Nephron (organoid): ENCODE results near the gene TNFAIP3.

ENCODE experiments used
- H3K27ac Mint-ChIP-seq, 3 experiments: 2 replicates each; pipeline ENCODE4 v1.8.0; 2020; ENCODE audit warnings: mixed read lengths in 3 of 3, mild to moderate bottlenecking in 2 of 3, moderate library complexity in 1 of 3
- H3K27me3 Mint-ChIP-seq: 2 replicates; pipeline ENCODE4 v1.8.0; 2021; ENCODE audit warnings: low read depth, mild to moderate bottlenecking, moderate library complexity, mixed read lengths
- H3K36me3 Mint-ChIP-seq: 2 replicates; pipeline ENCODE4 v1.8.0; 2020; ENCODE audit warnings: low read depth, mixed read lengths
- H3K4me1 Mint-ChIP-seq: 2 replicates; pipeline ENCODE4 v1.8.0; 2020; ENCODE audit warnings: mixed read lengths
- H3K4me3 Mint-ChIP-seq, 3 experiments: 2 replicates each; pipeline ENCODE4 v1.8.0; 2020; ENCODE audit warnings: mild to moderate bottlenecking in 3 of 3, mixed read lengths in 3 of 3, moderate library complexity in 2 of 3
- H3K9me3 Mint-ChIP-seq: 2 replicates; pipeline ENCODE4 v1.8.0; 2020; ENCODE audit warnings: mixed read lengths
- TF ChIP-seq, protein P1 (sequence below), 3 experiments: fragments of 200-600 bp; sonication (generic); IDR thresholded peaks; one replicate each; pipeline ENCODE4 v1.5.0; 2021; ENCODE audit warnings: antibody characterized with exemption in 3 of 3; ENCODE audit not compliant: unreplicated experiment in 3 of 3

Gene TNFAIP3

DNA sequence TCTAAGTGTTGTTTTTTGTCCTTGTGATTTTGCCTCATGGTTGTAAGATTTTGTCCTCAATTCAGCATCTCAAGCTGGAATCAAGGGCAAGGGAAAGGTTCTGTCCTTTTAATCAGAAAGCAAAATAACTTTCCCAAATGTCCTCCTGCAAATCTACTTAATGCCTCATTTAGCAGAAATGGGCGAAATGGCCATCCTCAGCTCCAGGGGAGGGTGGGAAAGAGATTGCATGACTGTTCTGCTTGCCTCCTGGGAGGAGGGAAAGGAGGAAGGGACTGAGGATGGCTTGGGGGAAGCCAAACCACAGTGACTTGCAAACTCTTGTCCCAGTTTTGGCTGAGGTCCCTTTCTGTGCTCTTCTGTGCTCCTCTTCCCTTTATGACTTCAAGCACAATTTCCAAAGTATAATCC is 43.4 kb downstream of the TNFAIP3 start:
- Mint-ChIP-seq H3K36me3 (no peaks in the 10 kb centered on the region), H3K9me3 (peaks cover 10% of the 10 kb centered on the region), H3K4me3 (no peak overlapping the region), H3K27me3 (no peaks in the 10 kb centered on the region), H3K4me1 (peaks cover 2% of the 10 kb centered on the region), H3K27ac (no peak overlapping the region)
- TF ChIP-seq, protein P1, sequence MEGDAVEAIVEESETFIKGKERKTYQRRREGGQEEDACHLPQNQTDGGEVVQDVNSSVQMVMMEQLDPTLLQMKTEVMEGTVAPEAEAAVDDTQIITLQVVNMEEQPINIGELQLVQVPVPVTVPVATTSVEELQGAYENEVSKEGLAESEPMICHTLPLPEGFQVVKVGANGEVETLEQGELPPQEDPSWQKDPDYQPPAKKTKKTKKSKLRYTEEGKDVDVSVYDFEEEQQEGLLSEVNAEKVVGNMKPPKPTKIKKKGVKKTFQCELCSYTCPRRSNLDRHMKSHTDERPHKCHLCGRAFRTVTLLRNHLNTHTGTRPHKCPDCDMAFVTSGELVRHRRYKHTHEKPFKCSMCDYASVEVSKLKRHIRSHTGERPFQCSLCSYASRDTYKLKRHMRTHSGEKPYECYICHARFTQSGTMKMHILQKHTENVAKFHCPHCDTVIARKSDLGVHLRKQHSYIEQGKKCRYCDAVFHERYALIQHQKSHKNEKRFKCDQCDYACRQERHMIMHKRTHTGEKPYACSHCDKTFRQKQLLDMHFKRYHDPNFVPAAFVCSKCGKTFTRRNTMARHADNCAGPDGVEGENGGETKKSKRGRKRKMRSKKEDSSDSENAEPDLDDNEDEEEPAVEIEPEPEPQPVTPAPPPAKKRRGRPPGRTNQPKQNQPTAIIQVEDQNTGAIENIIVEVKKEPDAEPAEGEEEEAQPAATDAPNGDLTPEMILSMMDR (IDR thresholded peaks at IDR 0.05; ENCODE audit: unreplicated experiment in 3 of 3): no peak

DNA sequence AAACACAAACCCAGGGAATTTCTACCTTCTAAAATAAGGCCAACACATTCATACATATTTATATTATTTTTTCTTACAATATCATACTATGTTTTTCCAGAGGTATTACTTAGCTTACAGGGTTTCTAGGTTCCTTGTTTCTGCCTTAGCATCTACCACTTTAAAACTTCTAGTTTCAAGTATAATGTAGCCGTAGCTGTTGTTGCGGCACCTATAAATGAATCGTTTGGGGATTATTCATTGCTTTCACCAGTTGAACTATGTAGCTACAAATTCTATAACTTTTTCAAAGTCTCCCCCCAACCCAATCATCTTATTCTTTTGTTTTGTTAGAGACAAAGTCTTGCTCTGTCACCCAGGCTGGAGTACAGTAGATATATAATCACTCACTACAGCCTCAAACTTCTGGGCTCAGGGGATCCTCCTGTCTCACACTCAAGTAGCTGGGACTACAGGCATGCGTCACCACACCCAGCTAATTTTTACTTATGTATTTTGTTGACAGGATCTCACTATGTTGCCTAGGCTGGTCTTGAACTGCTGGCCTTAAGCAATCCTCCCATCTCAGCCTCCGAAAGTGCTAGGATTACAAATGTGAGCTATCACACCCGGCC is 43.9 kb downstream of the TNFAIP3 start:
- no peaks in the 10 kb centered on the region for H3K4me1 Mint-ChIP-seq
- H3K9me3 Mint-ChIP-seq: peaks cover 13% of the 10 kb centered on the region
- H3K36me3 Mint-ChIP-seq: no peaks in the 10 kb centered on the region
- TF ChIP-seq, protein P1 (IDR thresholded peaks at IDR 0.05; ENCODE audit: unreplicated experiment in 3 of 3): no peak
- no peak overlapping the region for H3K27ac Mint-ChIP-seq
- no peak overlapping the region for H3K4me3 Mint-ChIP-seq
- H3K27me3 Mint-ChIP-seq: no peaks in the 10 kb centered on the region

DNA sequence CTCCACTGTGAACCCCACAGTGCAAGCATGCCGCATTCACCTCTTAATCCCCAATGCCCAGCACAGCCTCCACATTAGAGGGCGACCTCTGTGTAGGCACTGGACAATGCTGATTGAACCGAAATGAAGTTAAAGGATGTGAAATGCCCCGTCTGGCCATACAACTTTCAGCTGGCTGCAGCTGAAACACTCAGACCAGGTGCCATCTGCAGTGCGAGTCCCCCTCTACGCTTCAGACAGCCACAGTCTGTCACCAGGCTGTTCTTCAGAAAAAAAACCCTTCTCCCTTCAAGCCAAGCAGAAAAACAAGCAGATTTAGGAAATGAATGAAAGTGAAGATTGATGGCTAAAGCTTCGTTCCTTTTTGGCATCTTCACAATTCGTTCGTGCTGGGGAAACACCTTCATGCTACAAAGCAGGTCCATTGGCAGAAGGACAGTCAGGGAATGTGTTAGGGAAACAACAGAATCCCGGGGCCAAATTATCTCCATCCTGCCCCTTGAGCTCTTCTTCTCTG is 44.7 kb downstream of the TNFAIP3 start:
- Mint-ChIP-seq H3K4me1 (no peaks in the 10 kb centered on the region), H3K27ac (no peak overlapping the region), H3K9me3 (peaks cover 13% of the 10 kb centered on the region), H3K36me3 (no peaks in the 10 kb centered on the region), H3K4me3 (no peak overlapping the region), H3K27me3 (no peaks in the 10 kb centered on the region)
- TF ChIP-seq, protein P1 (IDR thresholded peaks at IDR 0.05; ENCODE audit: unreplicated experiment in 3 of 3): no peak

DNA sequence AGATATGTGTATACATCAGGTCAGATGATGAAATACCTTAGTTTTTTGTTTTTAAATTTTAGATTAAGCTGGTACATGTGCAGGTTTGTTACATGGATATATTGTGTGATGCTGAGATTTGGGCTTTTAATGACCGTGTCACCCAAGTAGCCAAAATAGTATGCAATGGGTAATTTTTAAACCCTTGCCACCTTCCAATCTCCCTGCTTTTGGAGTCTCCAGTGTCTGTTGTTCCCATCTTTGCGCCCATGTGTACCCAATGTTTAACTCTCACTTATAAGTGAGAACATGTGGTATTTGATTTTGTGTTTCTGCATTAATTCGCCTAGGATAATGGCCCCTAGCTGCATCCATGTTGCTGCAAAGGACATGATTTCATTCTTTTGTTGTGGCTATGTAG is 45.8 kb downstream of the TNFAIP3 start:
- TF ChIP-seq, protein P1 (IDR thresholded peaks at IDR 0.05; ENCODE audit: unreplicated experiment in 3 of 3): no peak
- no peaks in the 10 kb centered on the region for H3K36me3 Mint-ChIP-seq
- H3K4me1 Mint-ChIP-seq: no peaks in the 10 kb centered on the region
- no peak overlapping the region for H3K27ac Mint-ChIP-seq
- H3K9me3 Mint-ChIP-seq: peaks cover 13% of the 10 kb centered on the region
- no peaks in the 10 kb centered on the region for H3K27me3 Mint-ChIP-seq
- H3K4me3 Mint-ChIP-seq: no peak overlapping the region

DNA sequence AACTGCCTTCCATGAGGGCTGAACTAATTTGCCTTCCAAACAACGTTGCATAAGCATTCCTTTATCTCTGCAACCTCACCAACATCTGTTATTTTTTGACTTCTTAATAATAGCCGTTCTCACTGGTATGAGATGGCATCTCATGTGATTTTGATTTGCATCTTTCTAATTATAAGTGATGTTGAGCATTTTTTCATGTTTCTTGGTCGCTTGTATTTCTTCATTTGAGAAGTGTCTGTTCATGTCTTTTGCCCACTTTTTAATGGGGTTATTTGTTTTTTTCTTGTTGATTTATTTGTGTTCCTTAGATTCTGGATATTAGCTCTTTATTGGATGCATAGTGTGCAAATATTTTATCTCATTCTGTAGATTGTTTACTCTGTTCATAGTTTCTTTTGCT is 46.4 kb downstream of the TNFAIP3 start:
- peaks cover 13% of the 10 kb centered on the region for H3K9me3 Mint-ChIP-seq
- H3K27ac Mint-ChIP-seq: no peak overlapping the region
- TF ChIP-seq, protein P1 (IDR thresholded peaks at IDR 0.05; ENCODE audit: unreplicated experiment in 3 of 3): no peak
- H3K36me3 Mint-ChIP-seq: no peaks in the 10 kb centered on the region
- no peaks in the 10 kb centered on the region for H3K27me3 Mint-ChIP-seq
- H3K4me3 Mint-ChIP-seq: no peak overlapping the region
- no peaks in the 10 kb centered on the region for H3K4me1 Mint-ChIP-seq

DNA sequence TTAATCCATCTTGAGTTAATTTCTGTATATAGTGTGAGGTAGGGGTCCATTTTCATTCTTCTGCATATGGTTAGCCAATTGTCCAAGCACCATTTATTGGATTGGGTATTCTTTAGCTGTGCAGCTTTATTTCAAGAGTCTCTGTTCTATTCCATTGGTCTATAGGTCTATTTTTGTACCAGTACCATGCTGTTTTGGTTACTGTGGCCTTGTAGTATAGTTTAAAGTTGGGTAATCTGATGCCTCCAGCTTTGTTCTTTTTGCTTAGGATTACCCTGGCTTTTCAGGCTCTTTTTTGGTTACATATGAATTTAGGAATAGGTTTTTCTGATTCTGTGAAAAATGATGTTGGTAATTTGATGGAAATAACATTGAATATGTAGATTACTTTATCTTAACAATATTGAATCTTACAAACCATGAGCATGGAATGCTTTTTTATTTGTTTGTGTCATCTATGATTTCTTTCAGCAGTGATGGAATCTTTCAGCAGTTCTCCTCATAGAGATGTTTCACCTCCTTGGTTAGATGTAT is 47.0 kb downstream of the TNFAIP3 start:
- no peak overlapping the region for H3K4me3 Mint-ChIP-seq
- no peaks in the 10 kb centered on the region for H3K4me1 Mint-ChIP-seq
- H3K27ac Mint-ChIP-seq: no peak overlapping the region
- H3K36me3 Mint-ChIP-seq: no peaks in the 10 kb centered on the region
- H3K27me3 Mint-ChIP-seq: no peaks in the 10 kb centered on the region
- TF ChIP-seq, protein P1 (IDR thresholded peaks at IDR 0.05; ENCODE audit: unreplicated experiment in 3 of 3): no peak
- H3K9me3 Mint-ChIP-seq: peaks cover 13% of the 10 kb centered on the region
